GM13976 (cell line): ENCODE measurements around the gene LINC00632.

ENCODE experiments used
- DNase-seq: peaks from one replicate; pipeline ENCODE4 v3.0.0; 2012; ENCODE audit warnings: low spot score
- CTCF ChIP-seq: IDR thresholded peaks from 2 replicates; pipeline ENCODE4 v1.5.1; 2012; ENCODE audit warnings: borderline replicate concordance, mild to moderate bottlenecking; ENCODE audit not compliant: insufficient read depth; ENCODE audit errors: extremely low read depth, missing control alignments, control extremely low read depth
- in situ Hi-C: fragments of 300-500 bp; cut with MboI; formaldehyde crosslinking; loops from one replicate; pipeline ENCODE4 v1.12.0; 2022; ENCODE audit warnings: low sequenced_read_pairs, mixed read lengths, inconsistent platforms; ENCODE audit not compliant: unreplicated experiment

LINC00632 gene

GRCh38 chrX:140723121-140723715, 13.7 kb downstream of the LINC00632 start:
- no peak for TF ChIP-seq CTCF
- no peak for DNase-seq
- in situ Hi-C loops = no loop called here

GRCh38 chrX:140724309-140724708, 14.8 kb downstream of the LINC00632 start:
- DNase-seq = no peak
- no peak for TF ChIP-seq CTCF
- in situ Hi-C loops = no loop called here

- DNase-seq = no peak
- in situ Hi-C loops = no loop called here
- TF ChIP-seq CTCF = no peak
Observed at GRCh38 chrX:140724736-140725135, 15.2 kb downstream of the LINC00632 start.

- in situ Hi-C loops = no loop called here
- no peak for TF ChIP-seq CTCF
- DNase-seq = no peak
Observed at GRCh38 chrX:140725500-140725899, 15.9 kb downstream of the LINC00632 start.

GRCh38 chrX:140733766-140734342, 24.3 kb downstream of the LINC00632 start:
- peak; percentile 38 for DNase-seq
- in situ Hi-C loops = no loop called here
- TF ChIP-seq CTCF = peak; percentile 75

- in situ Hi-C loops = no loop called here
- DNase-seq = no peak
- TF ChIP-seq CTCF = no peak
Observed at GRCh38 chrX:140744085-140744484, 34.5 kb downstream of the LINC00632 start.

GRCh38 chrX:140756941-140757340, 47.4 kb downstream of the LINC00632 start:
- TF ChIP-seq CTCF = no peak
- no peak for DNase-seq
- in situ Hi-C loops = no loop called here
